Activated naive CD4-positive, alpha-beta T cell treated with Interleukin-2 at 50 U/mL for 16 hours (primary cell): ENCODE measurements around the gene DDIT3.
"Not testable (repeated sequence)": the region's sequence is repeated elsewhere in the genome, so short reads cannot be mapped to it uniquely, and the experiment has no call there.

Experiments
- DNase-seq: peaks from one replicate; pipeline ENCODE4 v3.0.0-alpha.2; 2020

Gene DDIT3

GRCh38 chr12:57524814-57525614, 4.7 kb upstream of the DDIT3 start:
- DNase-seq = no peak

DNA sequence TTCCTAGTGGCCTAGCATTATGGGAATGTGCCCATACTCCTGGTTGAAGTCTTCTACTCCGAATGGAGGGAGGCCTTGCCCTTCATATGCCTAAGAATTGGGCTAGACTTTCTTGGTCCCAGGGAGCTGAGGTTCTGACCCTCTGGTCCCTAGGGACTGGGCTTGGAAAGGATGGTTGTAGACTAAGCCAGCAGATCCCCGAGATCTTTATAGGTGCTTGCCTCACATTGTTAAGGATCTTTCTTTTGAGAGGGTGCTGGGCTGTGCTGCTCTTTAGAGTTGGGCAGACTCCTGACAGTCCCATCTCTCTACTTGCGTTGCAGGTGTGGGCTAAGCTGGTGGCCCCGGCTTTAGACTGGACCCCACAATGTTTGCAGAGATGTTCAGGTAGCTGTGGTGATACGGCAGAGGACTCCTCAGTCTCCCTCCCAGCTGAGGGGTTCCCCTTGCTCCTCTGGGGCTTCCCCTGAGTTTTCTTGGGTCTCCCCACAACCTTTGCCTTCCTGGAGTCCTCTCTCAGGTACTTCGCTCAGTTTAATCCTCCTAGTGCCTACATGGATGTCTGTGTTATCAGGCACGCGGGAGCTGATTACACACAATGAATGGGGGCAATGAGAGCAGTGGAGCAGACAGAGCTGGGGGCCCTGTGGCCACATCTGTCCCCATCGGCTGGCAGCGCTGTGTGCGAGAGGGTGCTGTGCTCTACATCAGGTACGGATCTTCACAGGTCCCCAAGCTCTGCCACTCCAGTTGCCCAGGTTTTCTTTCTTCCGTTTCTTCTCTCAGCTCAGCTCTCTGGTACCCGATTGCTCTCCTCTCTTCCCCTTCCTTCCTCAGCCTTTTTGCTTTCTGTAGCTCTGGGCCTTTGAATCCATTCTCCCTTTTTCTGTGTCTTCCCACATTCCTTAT, 3.6 kb upstream of the DDIT3 start:
- DNase-seq = peak; percentile 19

GRCh38 chr12:57522887-57523705, 2.8 kb upstream of the DDIT3 start:
- DNase-seq = peak; percentile 45

GRCh38 chr12:57522011-57522886, 1.9 kb upstream of the DDIT3 start, which contains the start of gene MBD6:
Gene MBD6, plus strand, starts transcription at chr12:57522824. Its CDS starts 1,480 bp downstream, at chr12:57524304.
- peak; percentile 91 for DNase-seq

GRCh38 chr12:57521525-57522010, 1.3 kb upstream of the DDIT3 start:
- DNase-seq = peak; percentile 21

DNA sequence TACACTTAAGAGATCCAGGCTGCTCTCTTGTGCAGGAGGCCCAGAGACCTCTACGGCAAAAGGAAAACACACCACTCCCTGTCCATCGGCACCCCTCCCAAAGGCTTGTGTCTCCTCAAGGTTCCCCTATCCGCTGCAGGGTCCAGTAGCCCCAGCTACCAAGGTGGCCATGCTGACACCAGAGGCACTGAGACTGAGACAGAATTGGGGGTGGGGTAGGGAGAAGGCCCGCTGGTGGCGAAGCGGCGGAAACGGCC, 590 bp downstream of the DDIT3 start:
- DNase-seq = peak; percentile 32

- no peak for DNase-seq
These were observed 1.2 kb downstream of the DDIT3 start for GRCh38 chr12:57518920-57519795.

DNA sequence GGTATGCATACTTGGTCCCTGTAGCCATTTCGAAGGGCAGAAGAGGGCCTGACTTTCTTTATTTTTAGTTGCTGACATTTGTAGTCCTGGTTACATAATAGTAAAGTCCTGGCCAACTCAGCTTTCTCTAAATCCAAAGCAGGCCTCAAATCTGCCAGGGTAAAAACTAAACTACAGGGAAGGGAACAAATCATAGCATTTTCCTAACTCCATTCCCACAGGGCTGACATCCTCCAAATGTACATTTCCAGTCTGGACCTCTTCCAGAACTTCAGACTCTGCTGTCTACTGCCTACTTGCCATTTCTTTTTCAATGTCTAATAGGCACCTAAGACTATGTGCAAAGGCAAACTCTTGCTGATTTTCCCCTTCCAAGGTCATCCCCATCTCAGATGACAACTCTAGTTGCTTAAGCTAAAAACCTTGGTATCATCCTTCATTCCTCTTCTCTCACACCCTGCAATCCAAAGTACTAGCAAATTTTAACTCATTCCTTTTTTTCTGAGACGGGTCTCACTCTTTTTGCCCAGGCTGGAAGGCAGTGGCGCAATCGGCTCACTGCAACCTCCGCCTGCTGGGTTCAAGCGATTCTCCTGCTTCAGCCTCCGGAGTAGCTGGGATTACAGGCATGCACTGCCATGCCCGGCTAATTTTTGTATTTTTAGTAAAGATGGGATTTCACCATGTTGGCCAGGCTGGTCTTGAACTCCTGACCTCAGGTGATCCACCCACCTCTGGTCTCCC, 2.0 kb downstream of the DDIT3 start:
- DNase-seq = no peak

DNA sequence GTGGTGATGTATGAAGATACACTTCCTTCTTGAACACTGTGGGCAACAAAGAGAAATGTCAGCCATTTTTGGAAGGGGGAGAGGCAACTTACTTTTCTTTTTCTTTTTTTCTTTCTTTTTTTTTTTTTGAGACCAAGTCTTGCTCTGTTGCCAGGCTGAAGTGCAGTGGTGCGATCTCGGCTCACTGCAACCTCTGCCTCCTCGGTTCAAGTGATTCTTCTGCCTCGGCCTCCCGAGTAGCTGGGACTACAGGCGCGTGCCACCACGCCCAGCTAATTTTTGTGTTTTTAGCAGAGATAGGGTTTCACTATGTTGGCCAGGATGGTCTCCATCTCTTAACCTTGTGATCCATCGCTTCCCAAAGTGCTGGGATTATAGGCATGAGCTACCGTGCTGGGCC, 2.6 kb downstream of the DDIT3 start:
- not testable (repeated sequence) for DNase-seq

DNA sequence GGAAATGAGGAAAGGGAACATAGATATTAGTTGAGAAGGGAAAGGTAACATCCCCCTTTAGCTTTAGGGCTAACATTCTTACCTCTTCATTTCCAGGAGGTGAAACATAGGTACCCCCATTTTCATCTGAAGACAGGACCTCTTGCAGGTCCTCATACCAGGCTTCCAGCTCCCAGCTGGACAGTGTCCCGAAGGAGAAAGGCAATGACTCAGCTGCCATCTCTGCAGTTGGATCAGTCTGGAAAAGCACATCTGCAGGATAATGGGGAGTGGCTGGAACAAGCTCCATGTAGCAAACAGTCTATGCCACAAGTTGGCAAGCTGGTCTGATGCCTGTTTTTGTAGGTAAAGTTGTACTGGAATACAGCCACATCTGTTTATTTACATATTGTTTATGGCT, 3.1 kb downstream of the DDIT3 start:
- no peak for DNase-seq

DNA sequence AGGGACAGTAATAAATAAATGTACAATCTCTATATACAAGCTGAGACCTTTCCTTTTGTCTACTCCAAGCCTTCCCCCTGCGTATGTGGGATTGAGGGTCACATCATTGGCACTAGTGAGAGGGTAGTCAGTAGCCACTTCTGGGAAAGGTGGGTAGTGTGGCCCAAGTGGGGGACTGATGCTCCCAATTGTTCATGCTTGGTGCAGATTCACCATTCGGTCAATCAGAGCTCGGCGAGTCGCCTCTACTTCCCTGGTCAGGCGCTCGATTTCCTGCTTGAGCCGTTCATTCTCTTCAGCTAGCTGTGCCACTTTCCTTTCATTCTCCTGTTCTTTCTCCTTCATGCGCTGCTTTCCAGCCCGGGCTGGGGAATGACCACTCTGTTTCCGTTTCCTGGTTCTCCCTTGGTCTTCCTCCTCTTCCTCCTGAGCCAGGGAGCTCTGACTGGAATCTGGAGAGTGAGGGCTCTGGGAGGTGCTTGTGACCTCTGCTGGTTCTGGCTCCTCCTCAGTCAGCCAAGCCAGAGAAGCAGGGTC, 3.6 kb downstream of the DDIT3 start:
- no peak for DNase-seq

- DNase-seq = no peak
These were observed 4.3 kb downstream of the DDIT3 start for GRCh38 chr12:57515934-57516541.

DNA sequence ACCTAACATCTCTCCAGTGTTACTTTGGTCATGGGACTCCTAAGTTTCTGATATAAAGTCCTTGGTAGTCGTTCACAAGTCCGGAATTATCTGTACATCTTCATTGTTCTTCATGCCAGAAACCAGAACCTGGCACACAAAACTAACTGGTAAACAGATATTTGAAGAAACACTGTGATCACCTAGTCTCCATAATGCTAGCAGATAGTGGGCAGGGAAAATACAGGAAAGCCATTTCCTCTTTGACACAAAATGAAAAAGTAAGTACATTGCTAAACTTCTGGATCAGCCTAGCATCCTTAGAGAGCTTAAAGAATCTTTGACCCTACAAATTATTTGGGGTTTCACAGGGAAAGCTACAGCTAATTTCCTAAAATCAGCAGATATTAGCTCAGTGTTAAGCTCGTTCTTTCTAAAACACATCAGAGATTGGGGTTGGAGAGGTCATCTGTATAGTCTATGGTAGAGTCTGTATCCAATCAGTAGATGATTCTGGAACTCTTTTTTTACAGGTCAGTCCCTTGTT, 4.8 kb downstream of the DDIT3 start:
- no peak for DNase-seq

DNA sequence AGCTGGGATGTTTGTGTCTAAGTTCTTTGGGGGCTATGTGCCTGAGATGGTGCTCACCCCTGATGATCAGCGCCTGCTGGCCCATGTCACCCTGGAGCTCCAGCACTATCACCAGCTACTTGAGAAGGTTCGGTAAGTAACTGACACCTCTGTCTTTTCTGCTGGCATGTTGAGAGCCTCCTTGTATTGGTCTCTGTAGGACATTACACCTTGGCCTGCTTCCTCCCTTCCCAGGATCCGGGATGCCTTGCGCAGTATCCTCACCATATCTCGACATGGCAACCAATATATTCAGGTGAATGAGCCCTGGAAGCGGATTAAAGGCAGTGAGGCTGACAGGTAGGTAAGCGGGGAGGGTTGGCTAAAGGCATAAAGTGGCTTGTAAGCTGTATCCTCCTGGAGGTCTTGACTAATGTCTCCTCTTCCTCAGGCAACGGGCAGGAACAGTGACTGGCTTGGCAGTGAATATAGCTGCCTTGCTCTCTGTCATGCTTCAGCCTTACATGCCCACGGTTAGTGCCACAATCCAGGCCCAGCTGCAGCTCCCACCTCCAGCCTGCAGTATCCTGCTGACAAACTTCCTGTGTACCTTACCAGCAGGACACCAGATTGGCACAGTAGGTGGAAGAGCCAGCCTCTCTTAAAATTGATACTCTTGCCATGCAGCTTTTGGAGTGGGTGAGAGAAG, 5.5 kb downstream of the DDIT3 start:
- DNase-seq = no peak

GRCh38 chr12:57514246-57514645, 6.1 kb downstream of the DDIT3 start:
- DNase-seq = not testable (repeated sequence)

GRCh38 chr12:57513677-57514076, 6.6 kb downstream of the DDIT3 start:
- DNase-seq = not testable (repeated sequence)

- DNase-seq = no peak
These were observed 7.0 kb downstream of the DDIT3 start for GRCh38 chr12:57513266-57513665.

DNA sequence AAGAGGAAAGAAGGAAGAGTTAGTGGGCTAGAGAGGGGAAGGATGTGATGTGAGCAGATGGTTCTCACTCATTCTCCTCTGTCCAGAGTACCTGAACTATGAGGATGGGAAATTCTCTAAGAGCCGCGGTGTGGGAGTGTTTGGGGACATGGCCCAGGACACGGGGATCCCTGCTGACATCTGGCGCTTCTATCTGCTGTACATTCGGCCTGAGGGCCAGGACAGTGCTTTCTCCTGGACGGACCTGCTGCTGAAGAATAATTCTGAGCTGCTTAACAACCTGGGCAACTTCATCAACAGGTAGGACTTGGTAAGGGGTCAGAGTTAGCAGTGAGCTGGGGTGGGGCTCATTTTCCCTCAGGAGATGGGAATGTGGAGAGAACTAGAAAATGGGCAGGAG, 7.6 kb downstream of the DDIT3 start:
- no peak for DNase-seq
